Gastrocnemius medialis (tissue), 4 donors: ENCODE measurements around the gene TXNIP. TPM values are rescaled to one million over a fixed set of nuclear protein-coding genes. Genes with fewer than 3 reads are reported as not detected.
A peak's percentile ranks its signal among the peaks of the same experiment; 100 is the strongest.

Experiments
- ATAC-seq, 2 donors: fragments of 150-250 bp; one replicate each; pipeline ENCODE4 v1.9.1; 2016
- DNase-seq, 2 donors: peaks; one replicate each; pipeline ENCODE4 v3.0.0-alpha.2; 2019
- H3K27ac ChIP-seq, 4 donors: fragments of 200-600 bp; sonication (generic); 1 replicate in 1 of 4; 2 replicates in 3 of 4; pipeline ENCODE4 v1.5.1; 2016 to 2018; ENCODE audit warnings: mild to moderate bottlenecking in 2 of 4, moderate library complexity in 1 of 4
- H3K27me3 ChIP-seq, 3 donors: fragments of 200-600 bp; sonication (generic) in 2 of 3; 1 replicate in 1 of 3; 2 replicates in 2 of 3; pipeline versions ENCODE4 v1.5.1 to v1.6.0; 2016 to 2019; ENCODE audit warnings: mild to moderate bottlenecking in 1 of 3, moderate library complexity in 1 of 3
- H3K36me3 ChIP-seq, 2 donors: fragments of 200-600 bp; sonication (generic) in 1 of 2; one replicate each; pipeline ENCODE4 v1.5.1; 2017 to 2018
- H3K4me1 ChIP-seq, 2 donors: fragments of 200-600 bp; sonication (generic) in 1 of 2; one replicate each; pipeline ENCODE4 v1.5.1; 2016 to 2017; ENCODE audit warnings: mild to moderate bottlenecking in 2 of 2
- H3K4me3 ChIP-seq, 4 donors: fragments of 200-600 bp; sonication (generic) in 3 of 4; 1 replicate in 1 of 4; 2 replicates in 3 of 4; pipeline ENCODE4 v1.5.1; 2016 to 2019; ENCODE audit warnings: mild to moderate bottlenecking in 2 of 4
- H3K9me3 ChIP-seq, 3 donors: fragments of 200-600 bp; sonication (generic) in 2 of 3; 1 replicate in 1 of 3; 2 replicates in 2 of 3; pipeline ENCODE4 v1.5.1; 2016 to 2019
- POLR2A ChIP-seq, 2 donors: fragments of 450-650 bp; IDR thresholded peaks; one replicate each; pipeline ENCODE4 v1.6.1; 2017; ENCODE audit warnings: antibody characterized with exemption in 2 of 2, mild to moderate bottlenecking in 2 of 2, moderate library complexity in 2 of 2
- in situ Hi-C, 4 donors: fragments of 200-750 bp; cut with MboI; loops; one replicate each; pipeline versions ENCODE4 v1.15.0 to v1.8.0; 2017; ENCODE audit warnings: low sequenced_read_pairs in 4 of 4
- intact Hi-C: fragments of 100-400 bp; cut with DNase I; formaldehyde crosslinking; loops from one replicate; pipeline ENCODE4 v1.15.1; 2023; ENCODE audit warnings: low total_unique reads
- total RNA-seq, 4 donors: library from RNA; depleted of rRNA; stranded (reverse); fragments of >200 nt; gene quantifications; one replicate each; pipeline versions ENCODE4 v1.1.0 to v1.2.3, GENCODE V29; 2016
- TF ChIP-seq, protein P1 (sequence below), 5 experiments: fragments of 450-650 bp in 3 of 5; fragments of 200-600 bp in 2 of 5; sonication (generic) in 2 of 5; IDR thresholded peaks in 4 of 5; conservative IDR thresholded peaks in 1 of 5; 1 replicate in 4 of 5; 2 replicates in 1 of 5; pipeline ENCODE4 v1.5.1; 2016 to 2019; ENCODE audit warnings: antibody characterized with exemption in 5 of 5, mild to moderate bottlenecking in 3 of 5, moderate library complexity in 3 of 5

TXNIP gene
- total RNA-seq, 4 donors from 2014 or later, result 1,815 to 2,839 (median 2,202) TPM

DNA sequence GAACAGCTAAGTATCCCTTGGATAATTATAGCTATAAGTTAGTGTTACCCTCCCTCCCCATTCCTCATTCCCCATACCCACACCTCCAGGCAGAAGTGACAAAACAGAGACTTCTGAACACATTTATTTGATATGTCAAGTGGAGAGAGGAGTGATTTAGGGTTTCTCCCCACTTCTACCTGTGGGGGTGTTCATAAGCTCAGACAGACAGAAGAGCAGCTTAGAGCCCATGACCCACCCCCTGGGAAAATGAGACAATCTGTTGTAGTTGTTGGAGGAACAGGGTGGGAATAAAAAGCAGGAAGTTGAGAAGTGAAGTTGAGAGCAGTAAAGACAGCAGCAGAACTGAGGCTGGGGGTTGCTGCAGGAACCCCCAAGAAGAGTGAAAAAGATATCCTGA lies 37.0 kb downstream of the TXNIP start:
- DNase-seq (no peak), ATAC-seq (no peak)
- Histone ChIP-seq H3K4me3 (peak overlapping the region in 2 of 4 donors; percentile 72 to 82), H3K9me3 (no peaks in the 10 kb centered on the region), H3K27ac (peak overlapping the region; percentile 88 to 99 (median 96)), H3K36me3 (no peaks in the 10 kb centered on the region), H3K27me3 (no peaks in the 10 kb centered on the region), H3K4me1 (peaks cover 58 to 69% of the 10 kb centered on the region in 2 donors)
- in situ Hi-C loops (loop anchor here in 1 of 4 donors (10.0 kb wide), 1 partner anchor 65 kb away; no protein-coding TSS in a partner anchor), intact Hi-C loops (no loop called here)
- no peak for TF ChIP-seq POLR2A (IDR thresholded peaks at IDR 0.05)

GRCh38 chr1:145958734-145959133 lies 37.6 kb downstream of the TXNIP start:
- TF ChIP-seq, protein P1, sequence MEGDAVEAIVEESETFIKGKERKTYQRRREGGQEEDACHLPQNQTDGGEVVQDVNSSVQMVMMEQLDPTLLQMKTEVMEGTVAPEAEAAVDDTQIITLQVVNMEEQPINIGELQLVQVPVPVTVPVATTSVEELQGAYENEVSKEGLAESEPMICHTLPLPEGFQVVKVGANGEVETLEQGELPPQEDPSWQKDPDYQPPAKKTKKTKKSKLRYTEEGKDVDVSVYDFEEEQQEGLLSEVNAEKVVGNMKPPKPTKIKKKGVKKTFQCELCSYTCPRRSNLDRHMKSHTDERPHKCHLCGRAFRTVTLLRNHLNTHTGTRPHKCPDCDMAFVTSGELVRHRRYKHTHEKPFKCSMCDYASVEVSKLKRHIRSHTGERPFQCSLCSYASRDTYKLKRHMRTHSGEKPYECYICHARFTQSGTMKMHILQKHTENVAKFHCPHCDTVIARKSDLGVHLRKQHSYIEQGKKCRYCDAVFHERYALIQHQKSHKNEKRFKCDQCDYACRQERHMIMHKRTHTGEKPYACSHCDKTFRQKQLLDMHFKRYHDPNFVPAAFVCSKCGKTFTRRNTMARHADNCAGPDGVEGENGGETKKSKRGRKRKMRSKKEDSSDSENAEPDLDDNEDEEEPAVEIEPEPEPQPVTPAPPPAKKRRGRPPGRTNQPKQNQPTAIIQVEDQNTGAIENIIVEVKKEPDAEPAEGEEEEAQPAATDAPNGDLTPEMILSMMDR (IDR thresholded peaks at IDR 0.05 in 4 of 5, conservative IDR thresholded peaks at IDR 0.05 in 1 of 5), result no peak
- TF ChIP-seq POLR2A (IDR thresholded peaks at IDR 0.05), result no peak
- in situ Hi-C loops, result loop anchor here in 1 of 4 donors (10.0 kb wide), 1 partner anchor 64 kb away; no protein-coding TSS in a partner anchor
- Histone ChIP-seq H3K9me3 (no peaks in the 10 kb centered on the region), H3K4me1 (peaks cover 60 to 72% of the 10 kb centered on the region in 2 donors), H3K4me3 (peak overlapping the region in 3 of 4 donors; percentile 1 to 72 (median 37)), H3K36me3 (no peaks in the 10 kb centered on the region), H3K27me3 (no peaks in the 10 kb centered on the region), H3K27ac (peak overlapping the region; percentile 88 to 99 (median 96))
- ATAC-seq, result no peak
- intact Hi-C loops, result no loop called here
- DNase-seq, result no peak

DNA sequence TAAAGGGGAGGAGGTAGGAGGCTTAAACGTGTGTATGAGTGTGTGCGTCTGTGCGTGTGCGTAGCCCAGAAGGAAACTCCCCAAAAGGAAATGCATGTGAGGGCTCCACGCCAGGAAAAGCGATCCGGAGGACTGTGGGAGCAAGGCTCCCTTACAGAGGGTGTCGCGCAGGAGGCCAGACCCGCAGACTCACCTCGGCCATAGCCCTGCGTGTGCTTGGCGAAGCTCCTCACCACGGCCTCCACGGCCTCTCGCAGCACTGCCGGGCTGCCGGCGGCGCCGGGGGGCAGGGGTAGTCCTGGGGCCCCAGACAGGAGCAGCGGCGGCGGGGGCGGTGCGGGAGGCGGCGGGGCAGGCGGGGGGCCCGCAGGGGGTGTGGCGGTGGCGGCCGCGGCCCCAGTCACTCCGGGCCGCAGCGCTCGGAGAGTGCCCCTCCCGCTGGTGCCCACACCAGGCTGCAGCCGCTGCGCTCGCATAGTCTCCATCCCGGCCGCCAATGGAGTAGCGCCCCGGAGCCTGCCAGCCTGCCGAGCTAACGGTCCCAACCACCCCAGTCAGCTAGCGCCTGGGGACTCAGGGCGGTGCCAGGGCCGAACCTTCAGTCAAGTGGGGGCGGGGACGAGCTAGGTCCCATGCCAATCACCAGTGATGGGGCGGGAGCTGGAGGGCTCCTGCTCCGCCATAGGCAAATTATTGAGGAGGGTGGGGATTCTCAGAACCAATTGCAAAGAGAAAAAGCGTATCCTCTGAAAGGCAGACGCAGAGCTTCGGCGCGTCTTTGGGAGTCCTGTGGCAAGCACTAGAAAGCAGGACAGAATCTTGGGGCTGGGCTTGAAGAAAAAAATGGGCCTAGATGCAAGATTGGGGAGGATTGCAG lies 38.7 kb downstream of the TXNIP start, which contains the start of gene LIX1L:
Gene LIX1L (minus strand): TSS at position 575 of the 877 bp plus-strand sequence. CDS start 90 bp downstream, at position 485.
- H3K4me3 ChIP-seq, result peak within 1 kb of the TSS; percentile 62 to 88 (median 70)
- peak; percentile 97 to 98 for DNase-seq
- peaks cover 58 to 72% of the 10 kb centered on the region in 2 donors for H3K4me1 ChIP-seq
- ATAC-seq, result peak; percentile 74 to 81
- in situ Hi-C loops, result loop anchor here in 1 of 4 donors (10.0 kb wide), 1 partner anchor 63 kb away; no protein-coding TSS in a partner anchor
- H3K9me3 ChIP-seq, result no peaks in the 10 kb centered on the region
- intact Hi-C loops, result loop anchor here (1.0 kb wide), 1 partner anchor 30 kb away; the partner anchor contains the start of gene RBM8A
- TF ChIP-seq, protein P1 (IDR thresholded peaks at IDR 0.05 in 4 of 5, conservative IDR thresholded peaks at IDR 0.05 in 1 of 5), result no peak
- peak; percentile 91 to 93 for TF ChIP-seq POLR2A (IDR thresholded peaks at IDR 0.05)
- H3K27me3 ChIP-seq, result no peaks in the 10 kb centered on the region
- no peaks in the 10 kb centered on the region for H3K36me3 ChIP-seq
- H3K27ac ChIP-seq, result peak within 1 kb of the TSS; percentile 88 to 99 (median 96)

- Histone ChIP-seq H3K36me3 (no peaks in the 10 kb centered on the region), H3K27ac (peak overlapping the region; percentile 88 to 99 (median 96)), H3K9me3 (no peaks in the 10 kb centered on the region), H3K4me3 (peak overlapping the region; percentile 62 to 88 (median 70)), H3K27me3 (no peaks in the 10 kb centered on the region), H3K4me1 (peaks cover 64 to 76% of the 10 kb centered on the region in 2 donors)
- intact Hi-C loops, result loop anchor here (1.0 kb wide), 1 partner anchor 30 kb away; the partner anchor contains the start of gene RBM8A
- ATAC-seq (peak; percentile 9 to 22), DNase-seq (peak in 1 of 2 donors; percentile 63)
- TF ChIP-seq POLR2A (IDR thresholded peaks at IDR 0.05), result no peak
- TF ChIP-seq, protein P1 (IDR thresholded peaks at IDR 0.05 in 4 of 5, conservative IDR thresholded peaks at IDR 0.05 in 1 of 5), result no peak
- in situ Hi-C loops, result loop anchor here in 1 of 4 donors (10.0 kb wide), 1 partner anchor 62 kb away; no protein-coding TSS in a partner anchor
These were observed 39.5 kb downstream of the TXNIP start for GRCh38 chr1:145956781-145957442.
